Measurements from ENCODE around the gene TRAP1.

TRAP1 gene

GRCh38 chr16:3717235-3718018 lies at the start of gene TRAP1:
TSS of gene TRAP1 (minus strand) at chr16:3717524. CDS start at chr16:3717508, 16 bp downstream.
- DNase-seq, result peak; percentile 92

GRCh38 chr16:3766177-3766576 lies 48.9 kb upstream of the TRAP1 start:
- DNase-seq, result no peak

- DNase-seq, result no peak
Observed at GRCh38 chr16:3764409-3764808, 47.1 kb upstream of the TRAP1 start.

GRCh38 chr16:3762107-3762750 lies 44.9 kb upstream of the TRAP1 start:
- DNase-seq, result no peak

- no peak for DNase-seq
Observed at GRCh38 chr16:3761375-3762106, 44.2 kb upstream of the TRAP1 start.

- no peak for DNase-seq
Observed at GRCh38 chr16:3760518-3760917, 43.2 kb upstream of the TRAP1 start.

GRCh38 chr16:3759736-3760135 lies 42.4 kb upstream of the TRAP1 start:
- no peak for DNase-seq

- no peak for DNase-seq
Observed at GRCh38 chr16:3756113-3756512, 38.8 kb upstream of the TRAP1 start.

- no peak for DNase-seq
Observed at GRCh38 chr16:3755249-3755648, 37.9 kb upstream of the TRAP1 start.

GRCh38 chr16:3754772-3755171 lies 37.4 kb upstream of the TRAP1 start:
- no peak for DNase-seq

- no peak for DNase-seq
Observed at GRCh38 chr16:3754081-3754703, 36.9 kb upstream of the TRAP1 start.

- no peak for DNase-seq
Observed at GRCh38 chr16:3752984-3753383, 35.7 kb upstream of the TRAP1 start.

- no peak for DNase-seq
Observed at GRCh38 chr16:3751878-3752277, 34.6 kb upstream of the TRAP1 start.

- no peak for DNase-seq
Observed at GRCh38 chr16:3748307-3748706, 31.0 kb upstream of the TRAP1 start.

GRCh38 chr16:3745751-3746355 lies 28.5 kb upstream of the TRAP1 start:
- no peak for DNase-seq

GRCh38 chr16:3744018-3744417 lies 26.7 kb upstream of the TRAP1 start:
- no peak for DNase-seq

- no peak for DNase-seq
Observed at GRCh38 chr16:3740934-3741333, 23.6 kb upstream of the TRAP1 start.

- DNase-seq, result no peak
Observed at GRCh38 chr16:3740186-3740585, 22.9 kb upstream of the TRAP1 start.

GRCh38 chr16:3739636-3740035 lies 22.3 kb upstream of the TRAP1 start:
- DNase-seq, result no peak

- DNase-seq, result no peak
Observed at GRCh38 chr16:3738541-3738940, 21.2 kb upstream of the TRAP1 start.

- DNase-seq, result no peak
Observed at GRCh38 chr16:3738128-3738527, 20.8 kb upstream of the TRAP1 start.

GRCh38 chr16:3737181-3737580 lies 19.9 kb upstream of the TRAP1 start:
- no peak for DNase-seq

GRCh38 chr16:3736116-3736515 lies 18.8 kb upstream of the TRAP1 start:
- DNase-seq, result no peak
